Urinary bladder (tissue), 4 donors: Measurements from ENCODE around the gene FAM118A. TPM values are rescaled to one million over a fixed set of nuclear protein-coding genes. Genes with fewer than 3 reads are reported as not detected.
"Not testable (repeated sequence)": the region's sequence is repeated elsewhere in the genome, so short reads cannot be mapped to it uniquely, and the experiment has no call there.

Experiments used
- DNase-seq: peaks from one replicate; pipeline ENCODE4 v3.0.0-alpha.2; 2015; ENCODE audit errors: extremely low spot score
- H3K27ac ChIP-seq: one replicate; pipeline ENCODE4 v1.5.1; 2013; ENCODE audit warnings: low read depth, mild to moderate bottlenecking, moderate library complexity
- H3K36me3 ChIP-seq: one replicate; pipeline ENCODE4 v1.6.1; 2013; ENCODE audit warnings: mild to moderate bottlenecking, moderate library complexity; ENCODE audit not compliant: insufficient read depth
- H3K4me1 ChIP-seq: one replicate; pipeline ENCODE4 v1.6.1; 2013; ENCODE audit warnings: mild to moderate bottlenecking, moderate library complexity; ENCODE audit not compliant: insufficient read depth
- H3K4me3 ChIP-seq: one replicate; pipeline ENCODE4 v1.5.1; 2013; ENCODE audit warnings: low read depth, low read length
- WGBS: extraction: QIAGEN DNeasy Blood & Tissue Kit; methylation state at CpG from one replicate; pipeline ENCODE4 v1.1.7; 2013; 5-methylcytosine and 5-hydroxymethylcytosine counted together
- polyA plus RNA-seq: library from polyadenylated mRNA; stranded (reverse); fragments of 200-250 nt; gene quantifications from one replicate; pipeline ENCODE4 v1.2.3, GENCODE V29; 2013
- total RNA-seq: library from RNA; depleted of rRNA; stranded (reverse); fragments of >200 nt; gene quantifications from one replicate; pipeline ENCODE4 v1.2.3, GENCODE V29; 2014
- donor health status: healthy with polysubstance abuse.
- donor health status: healthy.

FAM118A gene
- total RNA-seq (14.9 TPM), polyA plus RNA-seq (20.1 TPM)

- DNase-seq = peak; percentile 72
- no peaks in the 10 kb centered on the region for H3K4me1 ChIP-seq
- no peaks in the 10 kb centered on the region for H3K36me3 ChIP-seq
- peak within 1 kb of the TSS; percentile 79 for H3K4me3 ChIP-seq
- peak within 1 kb of the TSS; percentile 72 for H3K27ac ChIP-seq
- WGBS = under 1% methylated on average over 95 of the region's 95 CpGs
Measured at GRCh38 chr22:45309422-45310227, at the start of gene FAM118A. Gene FAM118A, plus strand, starts transcription at chr22:45309934. Its CDS starts 12,446 bp downstream, at chr22:45322380.

GRCh38 chr22:45260395-45260759, 49.4 kb upstream of the FAM118A start:
- not testable (repeated sequence) for DNase-seq, H3K4me3 ChIP-seq, H3K27ac ChIP-seq, H3K4me1 ChIP-seq, H3K36me3 ChIP-seq
- 88% methylated on average over 9 of the region's 9 CpGs for WGBS

DNA sequence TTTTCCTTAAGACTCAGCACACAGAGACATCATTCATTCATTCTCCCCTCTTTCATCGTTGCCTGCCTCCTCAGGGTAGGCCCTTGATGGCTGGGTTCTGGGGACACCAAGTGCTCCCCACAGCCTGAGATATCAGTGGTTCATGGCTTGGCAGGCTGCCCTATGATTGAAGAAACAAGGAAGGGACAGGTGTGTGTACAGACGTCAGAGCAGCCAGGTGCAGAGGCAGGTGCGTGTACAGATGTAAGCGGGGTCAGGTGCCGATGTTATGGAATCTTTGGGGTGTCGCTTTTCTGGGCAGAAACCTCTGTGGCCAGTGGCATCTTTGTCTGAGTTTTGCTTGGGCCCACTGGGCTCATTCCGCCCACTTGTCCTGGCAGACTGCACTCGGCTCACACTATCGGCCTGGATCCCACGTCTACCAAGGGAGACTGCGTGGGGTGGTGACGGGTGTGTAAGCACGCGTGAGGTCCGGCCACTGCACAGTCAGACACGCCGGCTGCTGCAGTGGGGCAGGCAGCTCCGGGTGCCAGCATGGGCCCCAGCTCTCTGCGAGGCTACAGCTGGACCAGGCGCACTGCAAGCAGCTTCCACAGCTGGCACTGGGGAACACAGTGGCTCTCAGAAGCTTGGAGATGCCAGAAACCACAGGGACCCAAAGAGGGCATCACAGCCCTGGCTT, 48.2 kb upstream of the FAM118A start:
- no peak for DNase-seq
- no peaks in the 10 kb centered on the region for H3K36me3 ChIP-seq
- no peaks in the 10 kb centered on the region for H3K4me1 ChIP-seq
- no peak overlapping the region for H3K4me3 ChIP-seq
- WGBS = 92% methylated on average over 20 of the region's 20 CpGs
- H3K27ac ChIP-seq = no peak overlapping the region

DNA sequence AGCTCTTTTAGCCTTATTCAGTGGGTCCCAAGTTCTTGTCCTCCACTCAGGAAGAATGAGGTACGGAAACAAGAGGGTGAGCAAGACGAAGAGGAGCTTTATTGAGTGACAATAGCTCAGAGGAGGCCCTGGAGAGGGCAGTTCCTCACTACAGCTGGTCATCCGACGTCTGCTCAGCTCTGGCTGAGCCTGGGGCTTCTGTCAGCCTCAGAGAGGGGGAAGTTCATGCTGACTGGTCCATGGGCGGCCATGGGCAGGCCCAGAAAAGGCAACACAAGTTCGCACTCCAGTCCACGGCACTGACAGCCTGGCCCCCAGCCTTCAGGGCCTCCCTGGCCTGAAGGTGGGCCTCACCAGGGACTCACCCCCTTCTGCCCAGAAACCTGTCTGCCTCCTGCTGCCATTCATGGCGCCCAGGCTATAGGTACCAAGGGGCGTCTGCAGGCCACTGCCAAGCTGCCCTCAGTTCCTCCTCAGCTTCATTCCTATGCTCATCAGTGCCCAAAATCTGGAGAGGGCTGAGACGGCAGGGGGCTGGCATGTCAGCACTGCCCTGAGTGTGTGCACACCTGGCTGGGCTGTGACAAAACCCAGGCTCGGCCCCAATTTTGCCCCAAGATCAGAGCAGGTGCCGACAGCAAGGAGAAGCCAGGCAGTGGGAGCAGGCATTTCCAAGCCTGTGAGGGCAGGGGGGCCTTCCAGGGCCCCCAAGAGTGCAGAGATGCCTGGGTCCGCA, 47.4 kb upstream of the FAM118A start:
- no peak overlapping the region for H3K27ac ChIP-seq
- H3K4me3 ChIP-seq = no peak overlapping the region
- H3K36me3 ChIP-seq = no peaks in the 10 kb centered on the region
- 72% methylated on average over 13 of the region's 13 CpGs for WGBS
- no peak for DNase-seq
- no peaks in the 10 kb centered on the region for H3K4me1 ChIP-seq

- no peak overlapping the region for H3K27ac ChIP-seq
- H3K4me3 ChIP-seq = no peak overlapping the region
- no peaks in the 10 kb centered on the region for H3K36me3 ChIP-seq
- H3K4me1 ChIP-seq = no peaks in the 10 kb centered on the region
- 81% methylated on average over 14 of the region's 14 CpGs for WGBS
- no peak for DNase-seq
Measured at GRCh38 chr22:45262931-45263462, 46.7 kb upstream of the FAM118A start.

- DNase-seq = no peak
- 25% methylated on average over 17 of the region's 17 CpGs for WGBS
- no peak overlapping the region for H3K4me3 ChIP-seq
- no peaks in the 10 kb centered on the region for H3K36me3 ChIP-seq
- no peak overlapping the region for H3K27ac ChIP-seq
- no peaks in the 10 kb centered on the region for H3K4me1 ChIP-seq
Measured at GRCh38 chr22:45263463-45264269, 46.1 kb upstream of the FAM118A start.

DNA sequence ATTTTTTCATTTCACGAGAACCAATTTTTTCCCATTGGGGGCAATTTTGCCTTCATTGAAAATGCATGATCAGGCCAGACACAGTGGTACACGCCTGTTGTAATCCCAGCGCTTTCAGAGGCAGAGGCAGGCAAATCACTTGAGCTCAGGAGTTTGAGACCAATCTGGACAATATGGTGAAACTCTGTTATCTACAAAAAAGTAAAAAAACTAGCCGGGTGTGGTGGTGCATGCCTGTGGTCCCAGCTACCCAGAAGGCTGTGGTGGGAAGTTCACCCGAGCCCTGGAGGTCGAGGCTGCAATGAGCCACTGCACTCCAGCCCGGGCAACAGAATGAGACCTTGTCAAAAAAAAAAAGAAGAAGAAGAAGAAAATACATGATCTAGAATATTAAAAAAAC, 44.2 kb upstream of the FAM118A start:
- WGBS = 72% methylated on average over 7 of the region's 7 CpGs
- Histone ChIP-seq H3K27ac (no peak overlapping the region), H3K36me3 (no peaks in the 10 kb centered on the region), H3K4me1 (no peaks in the 10 kb centered on the region), H3K4me3 (no peak overlapping the region)
- DNase-seq = no peak

GRCh38 chr22:45268167-45268957, 41.4 kb upstream of the FAM118A start:
- Histone ChIP-seq H3K27ac (no peak overlapping the region), H3K4me1 (no peaks in the 10 kb centered on the region)
- no peak for DNase-seq

DNA sequence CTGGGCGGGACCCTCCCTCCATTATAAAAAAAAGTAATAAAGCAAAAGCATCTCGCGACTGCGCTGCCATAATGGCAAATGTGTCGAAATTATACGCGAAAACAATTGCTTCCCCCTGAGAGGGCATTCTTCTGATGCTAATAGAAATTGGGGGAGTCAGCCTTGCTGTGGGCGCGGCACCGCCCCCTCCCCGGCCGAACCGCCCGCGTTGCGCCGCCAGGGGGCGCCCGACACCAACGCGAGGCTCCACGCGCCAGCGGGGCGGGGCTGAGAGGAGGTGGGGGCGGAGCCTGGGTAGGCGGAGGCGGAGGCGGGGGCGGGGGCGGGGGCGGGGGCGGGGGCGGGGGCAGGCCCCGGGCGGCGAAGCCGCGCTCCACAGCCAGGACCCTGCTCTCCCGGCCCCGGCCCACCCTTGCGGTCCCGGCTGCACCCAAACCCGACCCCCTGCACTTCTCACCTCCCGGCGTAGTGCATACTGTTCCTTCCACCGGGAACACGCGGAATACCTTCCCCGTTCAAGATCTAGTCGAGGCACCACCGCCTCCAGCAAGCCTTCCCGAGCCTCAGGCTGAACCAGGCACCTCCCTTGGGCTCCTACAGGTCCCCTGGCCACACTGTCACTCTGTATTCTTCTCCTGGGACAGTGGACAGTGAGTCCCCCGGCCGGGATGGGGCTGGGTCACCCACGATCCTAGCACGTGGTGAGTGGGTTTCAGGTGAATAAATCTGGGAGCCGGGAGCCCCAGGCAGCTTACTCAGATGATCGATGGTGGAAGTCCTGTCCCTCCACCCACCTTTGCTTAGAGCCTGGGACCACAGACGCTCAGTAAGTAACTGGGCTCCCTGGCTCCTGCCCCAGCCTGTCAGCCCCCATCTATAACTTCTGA, 40.5 kb upstream of the FAM118A start:
- WGBS = 3% methylated on average over 57 of the region's 60 CpGs
- no peak for DNase-seq
- H3K4me1 ChIP-seq = no peaks in the 10 kb centered on the region
- H3K4me3 ChIP-seq = peak overlapping the region; percentile 41
- H3K27ac ChIP-seq = no peak overlapping the region
- no peaks in the 10 kb centered on the region for H3K36me3 ChIP-seq

More at GRCh38 chr22:45268167-45268957, 41.4 kb upstream of the FAM118A start:
- Histone ChIP-seq H3K4me3 (peak overlapping the region; percentile 41), H3K36me3 (no peaks in the 10 kb centered on the region)
- 2% methylated on average over 46 of the region's 47 CpGs for WGBS

DNA sequence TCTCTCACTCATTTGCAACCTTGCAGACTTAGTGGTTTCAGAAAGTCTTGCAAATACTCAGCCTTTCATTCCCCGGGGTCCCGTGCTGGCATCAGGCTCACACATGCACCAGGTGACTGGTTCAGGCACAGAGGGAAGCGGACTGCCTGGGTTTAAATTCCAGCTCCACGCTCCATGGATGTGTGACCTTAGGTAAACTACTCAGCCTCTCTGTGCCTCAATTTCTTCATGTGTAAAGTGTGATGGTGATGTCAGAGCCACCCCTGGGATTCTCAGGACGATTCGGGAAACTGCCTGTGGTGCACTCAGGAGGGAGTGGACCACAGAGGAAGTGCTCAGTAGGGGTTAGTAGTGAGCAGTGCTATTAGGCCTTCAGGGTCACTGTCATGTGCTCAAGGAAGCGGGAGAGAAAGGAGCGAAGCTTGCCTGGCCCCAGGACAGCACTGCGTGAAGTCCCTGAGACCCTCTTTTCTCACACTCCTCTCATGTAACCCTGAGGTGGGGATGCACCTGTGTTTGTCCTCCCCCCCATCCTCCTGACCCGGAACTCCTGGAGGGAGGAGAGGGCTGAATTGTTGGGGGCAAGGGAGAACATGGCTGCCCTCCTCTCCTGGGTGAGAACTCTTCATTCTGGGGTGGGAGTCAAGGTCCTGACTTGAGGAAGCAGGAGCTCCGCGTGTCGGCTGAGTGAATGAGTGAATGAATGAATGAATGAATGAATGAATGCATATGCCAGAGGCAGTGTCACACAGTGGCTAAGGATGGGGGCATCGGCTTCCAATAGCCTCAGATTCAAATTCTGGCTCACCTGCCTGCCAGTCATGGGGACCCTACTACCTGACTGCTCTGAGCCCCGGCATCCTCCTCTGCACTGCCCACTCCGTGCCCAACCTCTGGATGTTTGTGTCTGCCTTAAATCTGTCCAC, 39.4 kb upstream of the FAM118A start:
- WGBS = 78% methylated on average over 16 of the region's 16 CpGs
- H3K4me3 ChIP-seq = no peak overlapping the region
- H3K36me3 ChIP-seq = no peaks in the 10 kb centered on the region
- no peak for DNase-seq
- no peaks in the 10 kb centered on the region for H3K4me1 ChIP-seq
- H3K27ac ChIP-seq = no peak overlapping the region

GRCh38 chr22:45271667-45272201, 38.0 kb upstream of the FAM118A start:
- no peaks in the 10 kb centered on the region for H3K4me1 ChIP-seq
- no peak for DNase-seq

More at GRCh38 chr22:45271667-45272201, 38.0 kb upstream of the FAM118A start:
- Histone ChIP-seq H3K4me3 (no peak overlapping the region), H3K36me3 (no peaks in the 10 kb centered on the region), H3K27ac (peak overlapping the region; percentile 69)
- WGBS = 30% methylated on average over 13 of the region's 13 CpGs
